AG04449 (cell line): Measurements from ENCODE around the gene CENPP.

Experiments used
- CTCF ChIA-PET: fragments of 350-600 bp; formaldehyde crosslinking; extraction: SDS; loops from one replicate; lab custom pipeline; 2021; ENCODE audit warnings: antibody characterized with exemption; lab: Yijun Ruan, JAX
- POLR2A ChIA-PET: fragments of 400-600, 350-600 bp; formaldehyde crosslinking; extraction: SDS; loops from one replicate; lab custom pipeline; 2020; ENCODE audit warnings: antibody characterized with exemption, inconsistent platforms; lab: Yijun Ruan, JAX
- DNase-seq: peaks from one replicate; pipeline ENCODE4 v3.0.0-alpha.2; 2010; ENCODE audit warnings: low read depth, low spot score
- H3K4me3 ChIP-seq: 2 replicates; pipeline ENCODE4 v1.5.1; 2011; ENCODE audit warnings: low read depth, mild to moderate bottlenecking, control low read depth, low read length
- TF ChIP-seq, protein P1 (sequence below): IDR thresholded peaks from one replicate; pipeline ENCODE4 v1.5.1; 2011; ENCODE audit warnings: mild to moderate bottlenecking, moderate library complexity, low read length, control low read depth, inconsistent platforms; ENCODE audit not compliant: insufficient read depth; ENCODE audit errors: missing control alignments

Gene CENPP

DNA sequence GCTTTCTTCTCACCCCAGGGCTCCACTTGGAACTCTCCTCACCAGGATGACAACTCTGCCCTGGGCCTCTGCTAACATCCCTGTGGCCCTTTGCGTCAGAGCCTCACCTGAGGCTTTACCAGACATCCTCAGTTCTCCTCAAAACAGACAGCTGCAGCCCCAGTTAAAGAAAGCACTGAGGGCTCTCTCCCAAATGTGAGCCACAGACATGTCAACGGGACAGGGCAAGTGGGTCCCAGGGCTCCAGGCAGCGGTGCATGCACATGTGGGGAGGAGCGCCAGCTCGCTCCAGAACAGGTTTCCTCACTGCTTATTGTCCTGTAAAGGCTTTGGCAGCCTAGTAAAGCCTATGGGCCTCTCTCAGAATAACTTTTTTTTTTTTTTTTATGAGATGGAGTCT lies 306.9 kb downstream of the CENPP start:
- TF ChIP-seq, protein P1, sequence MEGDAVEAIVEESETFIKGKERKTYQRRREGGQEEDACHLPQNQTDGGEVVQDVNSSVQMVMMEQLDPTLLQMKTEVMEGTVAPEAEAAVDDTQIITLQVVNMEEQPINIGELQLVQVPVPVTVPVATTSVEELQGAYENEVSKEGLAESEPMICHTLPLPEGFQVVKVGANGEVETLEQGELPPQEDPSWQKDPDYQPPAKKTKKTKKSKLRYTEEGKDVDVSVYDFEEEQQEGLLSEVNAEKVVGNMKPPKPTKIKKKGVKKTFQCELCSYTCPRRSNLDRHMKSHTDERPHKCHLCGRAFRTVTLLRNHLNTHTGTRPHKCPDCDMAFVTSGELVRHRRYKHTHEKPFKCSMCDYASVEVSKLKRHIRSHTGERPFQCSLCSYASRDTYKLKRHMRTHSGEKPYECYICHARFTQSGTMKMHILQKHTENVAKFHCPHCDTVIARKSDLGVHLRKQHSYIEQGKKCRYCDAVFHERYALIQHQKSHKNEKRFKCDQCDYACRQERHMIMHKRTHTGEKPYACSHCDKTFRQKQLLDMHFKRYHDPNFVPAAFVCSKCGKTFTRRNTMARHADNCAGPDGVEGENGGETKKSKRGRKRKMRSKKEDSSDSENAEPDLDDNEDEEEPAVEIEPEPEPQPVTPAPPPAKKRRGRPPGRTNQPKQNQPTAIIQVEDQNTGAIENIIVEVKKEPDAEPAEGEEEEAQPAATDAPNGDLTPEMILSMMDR: no peak
- ChIA-PET CTCF (interaction anchor here (0.9 to 6.6 kb wide), 12 partner anchors 9 to 324 kb away, joined by 3 to 89 read pairs (median 10); partner anchors contain the start of genes CENPP and NOL8), POLR2A (no interaction called here)

DNA sequence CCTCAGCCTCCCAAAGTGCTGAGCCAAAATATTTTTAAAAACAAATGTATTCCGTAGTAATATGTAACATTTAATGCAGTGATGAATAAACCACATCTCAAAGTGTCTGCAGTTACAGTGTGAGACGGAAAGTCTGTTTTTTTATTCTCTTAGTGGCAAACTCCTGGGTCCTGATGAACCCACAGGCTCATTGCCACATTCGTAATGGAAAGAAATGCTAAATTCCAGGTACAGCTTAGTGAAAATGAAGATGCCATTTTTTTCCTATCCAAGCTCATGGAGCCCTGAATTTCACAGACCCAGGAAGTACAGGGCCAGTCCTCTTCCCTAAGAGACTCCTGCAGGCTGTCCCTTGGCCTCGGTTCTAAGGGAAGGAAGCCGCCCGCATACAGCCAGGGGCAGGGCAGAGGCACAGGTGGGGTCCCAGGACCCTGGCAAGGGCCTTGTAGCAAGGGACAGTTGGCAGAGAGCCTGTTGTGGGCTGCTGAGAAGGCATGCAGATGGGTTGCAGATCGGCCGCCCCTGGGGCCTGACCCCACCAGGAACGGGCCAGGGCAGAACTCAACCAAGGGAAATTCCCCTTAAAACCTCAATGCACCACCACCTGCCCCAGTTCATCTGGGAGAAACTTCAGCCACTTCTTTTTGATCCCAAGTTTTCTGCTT lies 308.0 kb downstream of the CENPP start:
- TF ChIP-seq, protein P1: no peak
- H3K4me3 ChIP-seq: no peak overlapping the region
- DNase-seq: no peak
- ChIA-PET CTCF (interaction anchor here (0.7 to 6.6 kb wide), 48 partner anchors 8 to 499 kb away, joined by 3 to 89 read pairs (median 4); partner anchors contain the start of genes ASPN, CENPP, IPPK and NOL8), POLR2A (no interaction called here)

More for the DNA sequence above, 306.9 kb downstream of the CENPP start:
- no peak for DNase-seq
- H3K4me3 ChIP-seq: no peak overlapping the region

DNA sequence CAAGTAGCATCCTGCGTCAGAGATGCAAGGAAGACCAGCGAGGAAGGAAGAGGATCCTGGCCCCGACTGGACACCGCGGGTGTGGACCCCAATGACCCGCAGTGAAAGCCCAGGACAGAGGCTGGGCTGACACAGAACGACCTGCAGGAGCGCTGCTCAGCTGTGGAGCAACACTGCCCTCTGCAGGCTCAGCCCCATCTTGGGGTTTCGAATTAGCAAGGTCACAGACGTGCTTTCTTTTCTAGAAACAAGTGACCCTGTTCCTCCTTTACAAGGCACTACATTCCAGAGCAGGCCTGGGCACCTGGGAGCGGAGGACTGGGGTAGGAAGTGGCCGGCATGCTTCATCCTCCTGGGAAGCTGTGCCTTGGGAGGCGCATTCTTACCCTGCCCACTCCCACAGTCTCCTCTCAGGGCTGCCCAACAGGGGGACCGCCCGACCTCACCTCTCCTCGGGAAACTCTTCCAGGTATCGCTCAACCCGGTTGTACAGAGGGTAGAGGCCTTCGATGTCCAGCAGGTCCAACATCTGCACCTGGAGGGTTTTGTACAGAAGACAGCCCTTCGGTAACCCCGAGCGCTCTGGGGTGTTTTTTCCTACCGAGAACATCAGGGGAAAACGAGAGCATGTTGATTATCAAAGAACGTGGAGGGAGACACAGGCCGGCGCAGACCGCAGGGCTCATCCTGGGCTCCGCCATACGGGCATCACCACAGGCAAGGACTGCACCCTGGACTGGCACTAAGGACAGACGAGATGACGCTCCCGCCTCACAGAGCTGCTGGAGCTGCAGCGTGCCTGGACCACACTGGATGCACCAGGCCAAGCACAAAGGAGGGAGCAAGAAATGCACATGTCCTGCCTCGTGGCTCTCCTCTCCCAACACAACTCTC lies 309.2 kb downstream of the CENPP start:
- no peak overlapping the region for H3K4me3 ChIP-seq
- CTCF ChIA-PET: interaction anchor here (0.6 to 6.6 kb wide), 44 partner anchors 10 to 501 kb away, joined by 3 to 89 read pairs (median 4); partner anchors contain the start of genes ASPN, CENPP, IPPK and NOL8
- POLR2A ChIA-PET: no interaction called here
- TF ChIP-seq, protein P1: peak; percentile 94
- no peak for DNase-seq

DNA sequence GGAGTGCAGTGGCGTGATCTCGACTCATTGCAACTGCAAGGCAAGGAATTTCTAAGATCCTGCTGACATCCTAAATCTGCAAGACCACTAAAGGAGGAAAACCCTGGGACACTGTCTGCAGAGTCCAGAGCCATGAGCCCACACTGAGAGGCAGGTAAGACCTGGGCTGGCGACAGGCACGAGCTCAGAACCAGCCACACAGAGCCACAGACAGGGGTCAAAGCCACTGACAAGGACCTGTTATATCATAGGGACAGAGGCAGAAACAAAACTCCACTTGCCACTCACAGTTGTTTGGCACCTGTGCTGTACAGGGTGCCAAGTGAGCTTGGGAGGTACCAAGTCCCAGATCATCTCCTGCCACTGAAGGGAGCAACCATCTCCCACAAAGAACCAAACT lies 310.0 kb downstream of the CENPP start:
- CTCF ChIA-PET: interaction anchor here (0.9 to 6.6 kb wide), 14 partner anchors 9 to 490 kb away, joined by 3 to 89 read pairs (median 14); partner anchors contain the start of genes ASPN, CENPP and NOL8
- TF ChIP-seq, protein P1: no peak
- POLR2A ChIA-PET: no interaction called here
- H3K4me3 ChIP-seq: no peak overlapping the region
- no peak for DNase-seq

DNA sequence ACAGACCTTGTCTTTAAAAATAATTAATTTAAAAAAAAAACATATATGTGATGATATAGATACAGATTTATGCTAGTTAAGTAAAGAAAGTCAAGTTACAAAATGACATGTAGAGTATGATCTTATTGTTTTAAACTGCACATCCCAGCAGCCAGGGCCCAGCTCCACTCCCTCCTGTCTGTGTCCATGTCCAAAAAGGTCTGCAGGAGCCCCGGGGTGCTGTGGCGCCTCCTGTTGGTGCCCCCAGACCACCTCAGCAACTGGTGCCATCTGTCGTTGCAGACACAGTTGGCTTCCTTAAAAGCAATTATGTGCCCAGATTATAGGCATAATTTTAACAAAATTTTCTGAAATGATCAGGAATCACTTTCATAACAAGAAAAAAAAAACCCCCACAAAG lies 310.9 kb downstream of the CENPP start:
- TF ChIP-seq, protein P1: no peak
- POLR2A ChIA-PET: interaction anchor here (0.6 kb wide), 1 partner anchor 25 kb away, joined by 3 read pairs; no protein-coding TSS in a partner anchor
- H3K4me3 ChIP-seq: no peak overlapping the region
- DNase-seq: no peak
- CTCF ChIA-PET: interaction anchor here (0.9 to 6.6 kb wide), 8 partner anchors 12 to 330 kb away, joined by 3 to 89 read pairs (median 14); partner anchors contain the start of genes CENPP and NOL8

DNA sequence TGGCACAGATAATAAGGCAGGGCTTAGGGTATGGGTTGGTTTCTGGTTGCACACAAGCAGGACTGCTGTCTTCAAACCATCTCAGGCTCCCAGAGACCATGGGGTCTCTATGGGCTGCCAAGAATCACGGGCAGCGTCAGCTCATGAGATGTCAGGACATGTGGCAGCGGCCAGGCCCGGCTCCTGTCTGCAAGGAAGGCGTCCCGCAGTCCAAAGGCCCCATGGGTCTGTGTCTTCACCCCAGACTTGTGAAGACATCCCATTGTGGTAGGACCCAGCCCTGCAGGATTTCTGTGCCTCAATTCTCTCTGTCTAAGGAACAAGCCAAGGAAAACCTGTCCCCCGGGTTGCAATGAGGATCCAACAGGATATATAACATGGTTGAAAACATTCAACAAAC lies 311.6 kb downstream of the CENPP start:
- TF ChIP-seq, protein P1: no peak
- ChIA-PET POLR2A (no interaction called here), CTCF (interaction anchor here (1.2 to 2.4 kb wide), 2 partner anchors 294 to 311 kb away, joined by 5 to 10 read pairs; no protein-coding TSS in a partner anchor)
- no peak for DNase-seq
- H3K4me3 ChIP-seq: no peak overlapping the region
